Measurements from ENCODE around the gene FFAR2. TPM values are rescaled to one million over a fixed set of nuclear protein-coding genes. Genes with fewer than 3 reads are reported as not detected.

The FFAR2 gene
- total RNA-seq, 1 experiment from 2014 or later: not detected

GRCh38 chr19:35399231-35399630 lies 48.8 kb upstream of the FFAR2 start:
- Histone ChIP-seq H3K9me3 (ENCODE audit: control insufficient read depth in 1 of 2, insufficient read depth in 1 of 2, low read depth in 1 of 2, low read length in 2 of 2) (no peaks in the 10 kb centered on the region), H3K4me2 (ENCODE audit: low read length) (no peak overlapping the region), H4K20me1 (ENCODE audit: insufficient read depth) (no peaks in the 10 kb centered on the region), H3K4me1 (ENCODE audit: control insufficient read depth in 1 of 2, insufficient read depth in 2 of 2, low read length in 2 of 2) (no peaks in the 10 kb centered on the region), H2AFZ (ENCODE audit: low read depth, low read length, poor library complexity, severe bottlenecking) (no peak overlapping the region), H3K9me2 (ENCODE audit: insufficient read depth) (no peaks in the 10 kb centered on the region), H3K79me2 (ENCODE audit: insufficient read depth, low read length) (no peaks in the 10 kb centered on the region), H3K27ac (ENCODE audit: low read depth, low read length) (no peak overlapping the region), H3K36me3 (ENCODE audit: control insufficient read depth in 1 of 2, insufficient read depth in 2 of 2, low read length in 2 of 2) (no peaks in the 10 kb centered on the region), H3K4me3 (replicated peaks in 1 of 2; ENCODE audit: low read depth in 1 of 2, low read length in 2 of 2) (no peak overlapping the region), H3K9ac (ENCODE audit: low read length) (no peak overlapping the region), H3K27me3 (ENCODE audit: insufficient read depth, low read length) (no peaks in the 10 kb centered on the region)
- ChIA-PET POLR2A (no interaction called here), RAD21 (ENCODE audit: low non-redundant PET in 1 of 2, low total read pairs in 2 of 2, uncharacterized antibody in 2 of 2, unreplicated experiment in 2 of 2) (no interaction called here), CTCF (no interaction called here)
- ATAC-seq (no peak), DNase-seq (ENCODE audit: low read depth, low spot score) (no peak)
- intact Hi-C loops (cut with micrococcal nuclease): no loop called here
- no peak for TF ChIP-seq CBX3 (IDR thresholded peaks at IDR 0.05; ENCODE audit: low read depth)
- no peak for TF ChIP-seq CEBPB (IDR thresholded peaks at IDR 0.05; ENCODE audit: low read depth)
- TF ChIP-seq EZH2phosphoT487 (IDR thresholded peaks at IDR 0.05; ENCODE audit: borderline replicate concordance): no peak
- TF ChIP-seq FOSL1 (IDR thresholded peaks at IDR 0.05; ENCODE audit: low read depth): no peak
- no peak for TF ChIP-seq ZNF274 (IDR thresholded peaks at IDR 0.05; ENCODE audit: low read depth, low read length)
- no peak for TF ChIP-seq ATF3 (IDR thresholded peaks at IDR 0.05)
- TF ChIP-seq CTCF (IDR thresholded peaks at IDR 0.05 in 2 of 3, conservative IDR thresholded peaks at IDR 0.05 in 1 of 3; ENCODE audit: borderline replicate concordance in 1 of 3, insufficient read depth in 1 of 3, low read depth in 2 of 3, low read length in 2 of 3): no peak
- no peak for TF ChIP-seq JUND (IDR thresholded peaks at IDR 0.05)
- TF ChIP-seq SP1 (IDR thresholded peaks at IDR 0.05; ENCODE audit: low read depth): no peak
- TF ChIP-seq MAX (IDR thresholded peaks at IDR 0.05): no peak
- no peak for TF ChIP-seq EGR1 (IDR thresholded peaks at IDR 0.05; ENCODE audit: low read depth)
- TF ChIP-seq ELF1 (IDR thresholded peaks at IDR 0.05; ENCODE audit: borderline replicate concordance, low read depth): no peak
- BruUV-seq (replicated peaks): no TSS peak
